Lung (tissue), 12 donors: ENCODE data around the gene RAI2. TPM values are rescaled to one million over a fixed set of nuclear protein-coding genes. Genes with fewer than 3 reads are reported as not detected.
"Not testable (repeated sequence)": the region's sequence is repeated elsewhere in the genome, so short reads cannot be mapped to it uniquely, and the experiment has no call there.

Experiments used
- ATAC-seq: fragments of 200-7000 bp; cut with Tn5 transposase; one replicate; pipeline ENCODE4 v1.9.1; 2020; ENCODE audit warnings: moderate number of reproducible peaks; ENCODE audit not compliant: insufficient read depth, low FRiP score
- DNase-seq, 3 donors: peaks; one replicate each; pipeline ENCODE4 v3.0.0-alpha.2; 2013 to 2017
- H3K27ac ChIP-seq, 2 donors: one replicate each; pipeline ENCODE4 v1.5.1; 2013; ENCODE audit warnings: mild to moderate bottlenecking in 2 of 2, moderate library complexity in 2 of 2, control low read depth in 1 of 2, inconsistent platforms in 1 of 2, low read depth in 1 of 2, low read length in 1 of 2
- H3K27me3 ChIP-seq, 3 donors: one replicate each; pipeline ENCODE4 v1.5.1; 2013; ENCODE audit warnings: low read length in 2 of 3; ENCODE audit not compliant: control insufficient read depth in 3 of 3, insufficient read depth in 3 of 3
- H3K36me3 ChIP-seq, 4 donors: one replicate each; pipeline ENCODE4 v1.5.1; 2013; ENCODE audit warnings: low read length in 4 of 4, mild to moderate bottlenecking in 1 of 4, moderate library complexity in 1 of 4; ENCODE audit not compliant: control insufficient read depth in 4 of 4, insufficient read depth in 4 of 4
- H3K4me1 ChIP-seq, 5 donors: one replicate each; pipeline ENCODE4 v1.5.1; 2013; ENCODE audit warnings: low read length in 5 of 5, mild to moderate bottlenecking in 2 of 5, moderate library complexity in 1 of 5; ENCODE audit not compliant: control insufficient read depth in 5 of 5, insufficient read depth in 5 of 5
- H3K4me3 ChIP-seq: one replicate; pipeline ENCODE4 v1.5.1; 2013; ENCODE audit warnings: mild to moderate bottlenecking, control low read depth, moderate library complexity
- H3K9ac ChIP-seq, 2 donors: one replicate each; pipeline ENCODE4 v1.5.1; 2013; ENCODE audit warnings: low read length in 2 of 2, control low read depth in 1 of 2; ENCODE audit not compliant: insufficient read depth in 1 of 2
- H3K9me3 ChIP-seq, 4 donors: one replicate each; pipeline ENCODE4 v1.5.1; 2013; ENCODE audit warnings: low read length in 3 of 4, mild to moderate bottlenecking in 1 of 4, moderate library complexity in 1 of 4; ENCODE audit not compliant: control insufficient read depth in 4 of 4, insufficient read depth in 3 of 4
- CTCF ChIP-seq: IDR thresholded peaks from 2 replicates; pipeline ENCODE4 v1.5.1; 2012; ENCODE audit warnings: mild to moderate bottlenecking; ENCODE audit errors: control extremely low read depth, extremely low read depth
- WGBS, 2 donors: extraction: QIAGEN DNeasy Blood & Tissue Kit; methylation state at CpG; one replicate each; pipeline ENCODE4 v1.1.7; 2013; 5-methylcytosine and 5-hydroxymethylcytosine counted together
- polyA plus RNA-seq, 2 donors: library from polyadenylated mRNA; stranded (reverse); fragments of 200-250 nt; gene quantifications; one replicate each; pipeline ENCODE4 v1.2.1, GENCODE V29; 2013
- total RNA-seq, 2 donors: library from RNA; depleted of rRNA in 1 of 2; stranded (reverse); fragments of >200 nt in 1 of 2; gene quantifications; one replicate each; pipeline ENCODE4 v1.2.1, GENCODE V29; 2014 to 2021
- donor health status: control.
- donor health status: control.
- donor health status: Bipolar disorder and iron deficiency.
- donor health status: healthy.
- donor health status: DM: yes; HTN: yes; CAD: no.

Gene RAI2
- total and polyA plus RNA-seq, 4 donors, result 11.5 to 19.9 (median 13.6) TPM

DNA sequence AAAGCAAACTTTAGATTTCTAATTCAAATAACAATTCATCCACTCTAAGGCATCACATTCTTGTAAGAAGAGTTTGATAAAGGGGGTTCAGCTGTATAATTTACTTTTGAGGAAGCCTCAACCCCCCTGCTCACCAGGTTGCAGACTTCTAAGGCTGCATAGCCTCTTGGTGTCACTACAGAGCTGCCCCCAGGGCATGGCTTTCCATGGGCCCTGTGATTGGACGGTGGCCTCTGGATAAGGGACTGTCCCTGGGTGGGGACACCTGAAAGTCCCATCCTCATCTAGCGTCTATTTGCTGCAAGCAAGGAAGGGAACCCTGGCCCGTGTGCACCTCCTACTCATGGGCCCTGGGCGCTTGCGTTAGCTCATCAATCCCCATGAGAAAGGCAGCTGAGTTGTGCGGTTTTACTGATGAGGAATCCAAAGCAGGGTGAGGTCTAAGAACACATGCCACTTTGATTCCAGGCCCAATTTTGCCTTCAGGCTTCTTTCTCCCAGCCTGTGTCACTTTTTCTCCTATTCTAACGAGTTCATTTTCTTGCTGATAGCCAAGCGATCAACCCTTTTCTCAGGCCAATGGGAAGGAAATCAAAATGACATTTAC is 72.0 kb downstream of the RAI2 start:
- ATAC-seq (no peak), DNase-seq (no peak)
- Histone ChIP-seq H3K27ac (no peak overlapping the region), H3K36me3 (no peaks in the 10 kb centered on the region), H3K4me1 (peaks cover 0 to 1% (median 0%) of the 10 kb centered on the region in 5 donors), H3K9ac (no peak overlapping the region), H3K27me3 (peaks cover 0 to 23% (median 0%) of the 10 kb centered on the region in 3 donors), H3K9me3 (no peaks in the 10 kb centered on the region), H3K4me3 (no peak overlapping the region)
- TF ChIP-seq CTCF, result no peak
- 71 to 90% methylated on average over 8 of the region's 8 CpGs for whole genome bisulfite sequencing, 2 donors

DNA sequence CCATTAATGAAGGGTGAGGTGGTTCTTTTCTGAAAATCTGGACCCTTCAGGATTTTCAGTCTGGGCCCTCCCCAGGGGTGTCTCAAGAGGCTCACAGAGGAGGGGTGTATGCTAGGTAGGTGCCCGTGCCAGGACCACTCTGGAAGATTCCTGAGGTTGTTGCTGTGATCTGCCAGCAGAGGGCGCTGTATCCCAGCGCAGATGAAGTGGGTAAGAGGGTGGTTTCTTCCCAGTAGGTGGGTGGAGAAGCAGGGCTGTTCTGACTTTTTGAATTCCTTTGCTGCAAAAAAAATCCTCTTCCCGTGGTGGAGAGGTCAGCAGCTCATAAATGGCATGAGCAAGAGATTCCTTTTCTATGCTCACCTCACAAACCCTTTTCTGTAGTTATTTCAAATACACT is 72.7 kb downstream of the RAI2 start:
- H3K27ac ChIP-seq, result no peak overlapping the region
- ATAC-seq, result peak; percentile 72

GRCh38 chrX:17787557-17787956 is 73.5 kb downstream of the RAI2 start:
- H3K27ac ChIP-seq, result no peak overlapping the region
- H3K9ac ChIP-seq, result no peak overlapping the region
- H3K4me1 ChIP-seq, result no peaks in the 10 kb centered on the region
- no peaks in the 10 kb centered on the region for H3K9me3 ChIP-seq
- no peak overlapping the region for H3K4me3 ChIP-seq
- ATAC-seq (no peak), DNase-seq (no peak)
- H3K36me3 ChIP-seq, result no peaks in the 10 kb centered on the region
- no peak for TF ChIP-seq CTCF
- peaks cover 0 to 22% (median 0%) of the 10 kb centered on the region in 3 donors for H3K27me3 ChIP-seq
- WGBS, 2 donors, result 84 to 98% methylated on average over 8 to 11 of the region's 11 CpGs

More for the DNA sequence above, 72.7 kb downstream of the RAI2 start:
- 5 to 12% methylated on average over 4 of the region's 4 CpGs for WGBS, 2 donors
- no peaks in the 10 kb centered on the region for H3K9me3 ChIP-seq
- peak; percentile 46 to 60 (median 50) for DNase-seq
- H3K36me3 ChIP-seq, result no peaks in the 10 kb centered on the region
- peaks cover 0 to 23% (median 0%) of the 10 kb centered on the region in 3 donors for H3K27me3 ChIP-seq
- peaks cover 0 to under 1% (median 0%) of the 10 kb centered on the region in 5 donors for H3K4me1 ChIP-seq
- H3K9ac ChIP-seq, result no peak overlapping the region
- peak; percentile 54 for TF ChIP-seq CTCF
- no peak overlapping the region for H3K4me3 ChIP-seq

GRCh38 chrX:17786554-17787347 is 74.3 kb downstream of the RAI2 start:
- not testable (repeated sequence) for DNase-seq
- 58 to 70% methylated on average over 18 to 26 of the region's 31 CpGs for WGBS, 2 donors

More at GRCh38 chrX:17786554-17787347, 74.3 kb downstream of the RAI2 start:
- H3K27me3 ChIP-seq, result peaks cover 0 to 19% (median 0%) of the 10 kb centered on the region in 3 donors
- H3K27ac ChIP-seq, ATAC-seq, H3K4me3 ChIP-seq, H3K9ac ChIP-seq, H3K36me3 ChIP-seq, H3K4me1 ChIP-seq, H3K9me3 ChIP-seq: not testable (repeated sequence)
